A549 (cell line): Measurements from ENCODE around the gene ZNF804B. TPM values are rescaled to one million over a fixed set of nuclear protein-coding genes. Genes with fewer than 3 reads are reported as not detected.

Source experiments
- ATAC-seq, 2 experiments: fragments of 200-7000 bp in 1 of 2; fragments of >200 bp in 1 of 2; cut with Nextera tagmentation in 1 of 2; cut with Tn5 transposase in 1 of 2; 3 replicates each; pipeline versions ENCODE4 v1.8.0 to v1.9.1; 2018 to 2020; ENCODE audit warnings: mild to moderate bottlenecking in 1 of 2, moderate library complexity in 1 of 2
- CTCF ChIA-PET: fragments of 300-600 bp; sonication (Branson Sonifier 250); formaldehyde crosslinking; extraction: SDS; loops from one replicate; lab custom pipeline; 2021; ENCODE audit warnings: antibody characterized with exemption, inconsistent platforms; lab: Yijun Ruan, JAX
- POLR2A ChIA-PET: fragments of 350-600 bp; formaldehyde crosslinking; extraction: SDS; loops from one replicate; lab custom pipeline; 2021; ENCODE audit warnings: antibody characterized with exemption, inconsistent platforms; lab: Yijun Ruan, JAX
- DNase-seq, 2 experiments: peaks; one replicate each; pipeline versions ENCODE4 v3.0.0 to v3.0.0-alpha.2; 2011 to 2016; ENCODE audit warnings: low read depth in 1 of 2, low spot score in 1 of 2
- FAIRE-seq: peaks from 2 replicates; lab custom pipeline; 2011; peaks lifted over from hg19 to GRCh38; lab: Jason Lieb, UNC
- H3K27ac ChIP-seq, 2 experiments: fragments of >200 bp; sonication (Bioruptor Twin); formaldehyde crosslinking; 3 replicates each; pipeline ENCODE4 v1.5.1; 2016 to 2017
- H3K4me1 ChIP-seq: fragments of >200 bp; sonication (Bioruptor Twin); formaldehyde crosslinking; 3 replicates; pipeline ENCODE4 v1.6.1; 2016
- H3K4me2 ChIP-seq: fragments of >200 bp; sonication (Bioruptor Twin); formaldehyde crosslinking; 3 replicates; pipeline ENCODE4 v1.6.1; 2016
- H3K4me3 ChIP-seq: fragments of >200 bp; sonication (Bioruptor Twin); formaldehyde crosslinking; 3 replicates; pipeline ENCODE4 v1.5.1; 2016
- H3K9me3 ChIP-seq: fragments of >200 bp; sonication (Bioruptor Twin); formaldehyde crosslinking; 3 replicates; pipeline ENCODE4 v1.6.1; 2016
- BCL3 ChIP-seq: fragments of >200 bp; sonication (Bioruptor Twin); formaldehyde crosslinking; IDR thresholded peaks from 3 replicates; pipeline ENCODE4 v1.6.1; 2016
- CBX8 ChIP-seq: fragments of 200-600 bp; sonication (generic); IDR thresholded peaks from 2 replicates; pipeline ENCODE4 v1.6.1; 2016
- CTCF ChIP-seq: fragments of >200 bp; sonication (Bioruptor Twin); formaldehyde crosslinking; IDR thresholded peaks from 3 replicates; pipeline ENCODE4 v1.5.1; 2016
- EHF ChIP-seq: fragments of 250-450 bp; sonication (Bioruptor Pico); IDR thresholded peaks from 2 replicates; pipeline ENCODE4 v1.5.0; 2020; ENCODE audit warnings: mild to moderate bottlenecking
- EHMT2 ChIP-seq: fragments of 200-600 bp; sonication (generic); IDR thresholded peaks from 2 replicates; pipeline ENCODE4 v1.6.1; 2016; ENCODE audit warnings: antibody characterized with exemption, low read depth, mild to moderate bottlenecking, moderate library complexity
- FOSL2 ChIP-seq, 2 experiments: fragments of 450-650 bp in 1 of 2; fragments of >200 bp in 1 of 2; sonication (Bioruptor Twin) in 1 of 2; formaldehyde crosslinking; IDR thresholded peaks; 2 replicates each; pipeline versions ENCODE4 v1.5.0 to v1.6.1; 2016 to 2020; ENCODE audit warnings: mild to moderate bottlenecking in 1 of 2, moderate library complexity in 1 of 2
- KDM5A ChIP-seq: fragments of 200-600 bp; sonication (generic); IDR thresholded peaks from 2 replicates; pipeline ENCODE4 v1.6.1; 2016; ENCODE audit warnings: antibody characterized with exemption, mild to moderate bottlenecking
- MAX ChIP-seq: IDR thresholded peaks from 2 replicates; pipeline ENCODE4 v1.6.1; 2012
- MYC ChIP-seq: IDR thresholded peaks from 2 replicates; pipeline ENCODE4 v1.6.1; 2012; ENCODE audit warnings: mild to moderate bottlenecking, inconsistent platforms, low read length, improper control_type of control experiment, borderline replicate concordance
- NR3C1 ChIP-seq: fragments of >200 bp; sonication (Bioruptor Twin); formaldehyde crosslinking; IDR thresholded peaks from 3 replicates; pipeline ENCODE4 v1.6.1; 2017
- PHF8 ChIP-seq: fragments of 200-600 bp; sonication (generic); IDR thresholded peaks from 2 replicates; pipeline ENCODE4 v1.6.1; 2016; ENCODE audit warnings: low read depth, mild to moderate bottlenecking, antibody characterized with exemption, moderate library complexity, borderline replicate concordance
- POLR2A ChIP-seq: IDR thresholded peaks from 2 replicates; pipeline ENCODE4 v1.6.1; 2012; ENCODE audit warnings: mild to moderate bottlenecking, low read length
- POLR2AphosphoS2 ChIP-seq: conservative IDR thresholded peaks from 2 replicates; pipeline ENCODE4 v1.6.1; 2012; ENCODE audit warnings: low read length, improper control_type of control experiment, inconsistent platforms
- RAD21 ChIP-seq, 2 experiments: fragments of >200 bp in 1 of 2; sonication (Bioruptor Twin) in 1 of 2; formaldehyde crosslinking in 1 of 2; IDR thresholded peaks in 1 of 2; conservative IDR thresholded peaks in 1 of 2; 2 replicates in 1 of 2; 3 replicates in 1 of 2; pipeline ENCODE4 v1.6.1; 2012 to 2018; ENCODE audit warnings: inconsistent platforms in 1 of 2
- RARB ChIP-seq: fragments of 250-450 bp; sonication (Bioruptor Pico); IDR thresholded peaks from 2 replicates; pipeline ENCODE4 v1.8.0; 2021; ENCODE audit warnings: mild to moderate bottlenecking, moderate library complexity
- RCOR1 ChIP-seq: fragments of 150-350 bp; IDR thresholded peaks from 2 replicates; pipeline ENCODE4 v1.6.1; 2014; ENCODE audit warnings: antibody characterized with exemption, low read length, low read depth
- SMC3 ChIP-seq: fragments of >200 bp; sonication (Bioruptor Twin); formaldehyde crosslinking; IDR thresholded peaks from 3 replicates; pipeline ENCODE4 v1.6.1; 2018; ENCODE audit warnings: inconsistent platforms
- SREBF2 ChIP-seq: fragments of 450-650 bp; IDR thresholded peaks from 2 replicates; pipeline ENCODE4 v1.6.1; 2014; ENCODE audit warnings: mild to moderate bottlenecking, moderate library complexity
- TFCP2L1 ChIP-seq: fragments of 250-450 bp; sonication (Bioruptor Pico); IDR thresholded peaks from 2 replicates; pipeline ENCODE4 v1.5.0; 2021; ENCODE audit warnings: mild to moderate bottlenecking
- TP53 ChIP-seq: fragments of 250-450 bp; sonication (Bioruptor Pico); IDR thresholded peaks from 2 replicates; pipeline ENCODE4 v1.5.0; 2021; ENCODE audit warnings: mild to moderate bottlenecking, moderate library complexity
- ZFP36 ChIP-seq: fragments of 450-650 bp; IDR thresholded peaks from 2 replicates; pipeline ENCODE4 v1.6.1; 2014; ENCODE audit warnings: borderline replicate concordance; ENCODE audit not compliant: partially characterized antibody
- WGBS: methylation state at CpG from one replicate; pipeline ENCODE4 v1.1.6; 2017; ENCODE audit errors: missing lambda C conversion rate; 5-methylcytosine and 5-hydroxymethylcytosine counted together
- polyA plus RNA-seq, 4 experiments: library from polyadenylated mRNA; depleted of rRNA in 3 of 4; stranded (reverse); fragments of >200 nt; fragmentation: RNase III in 1 of 4; extraction: RNeasy Plus Mini Kit Qiagen cat#74134 plus additional on column Dnase treatment in 1 of 4; gene quantifications; 2 replicates in 3 of 4; 3 replicates in 1 of 4; pipeline ENCODE4 v1.2.3, GENCODE V29; 2011 to 2017
- TF ChIP-seq, protein P1 (sequence below): fragments of >200 bp; sonication (Bioruptor Twin); formaldehyde crosslinking; IDR thresholded peaks from 2 replicates; pipeline ENCODE4 v1.6.1; 2016
- TF ChIP-seq, protein P2 (sequence below): IDR thresholded peaks from 2 replicates; pipeline ENCODE4 v1.6.1; 2012; ENCODE audit warnings: low read depth, borderline replicate concordance
- TF ChIP-seq, protein P3 (sequence below): fragments of 250-450 bp; sonication (Bioruptor Pico); IDR thresholded peaks from 2 replicates; pipeline ENCODE4 v1.5.0; 2021; ENCODE audit warnings: mild to moderate bottlenecking, moderate library complexity, borderline replicate concordance

ZNF804B gene
- polyA plus RNA-seq, 2 of the 4 experiments (the other 2 are of a cell fraction): not detected

GRCh38 chr7:88735920-88736319, 23.6 kb upstream of the ZNF804B start:
- H3K27ac ChIP-seq: no peak overlapping the region
- no peaks in the 10 kb centered on the region for H3K4me1 ChIP-seq
- H3K4me3 ChIP-seq: no peak overlapping the region
- H3K4me2 ChIP-seq: no peak overlapping the region
- FAIRE-seq (no peak), ATAC-seq (no peak), DNase-seq (no peak)
- no peak for TF ChIP-seq CTCF
- TF ChIP-seq, protein P1, sequence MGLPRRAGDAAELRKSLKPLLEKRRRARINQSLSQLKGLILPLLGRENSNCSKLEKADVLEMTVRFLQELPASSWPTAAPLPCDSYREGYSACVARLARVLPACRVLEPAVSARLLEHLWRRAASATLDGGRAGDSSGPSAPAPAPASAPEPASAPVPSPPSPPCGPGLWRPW: no peak
- no peaks in the 10 kb centered on the region for H3K9me3 ChIP-seq
- WGBS: 4% methylated on average over 2 of the region's 2 CpGs
- ChIA-PET POLR2A (no interaction called here), CTCF (no interaction called here)

DNA sequence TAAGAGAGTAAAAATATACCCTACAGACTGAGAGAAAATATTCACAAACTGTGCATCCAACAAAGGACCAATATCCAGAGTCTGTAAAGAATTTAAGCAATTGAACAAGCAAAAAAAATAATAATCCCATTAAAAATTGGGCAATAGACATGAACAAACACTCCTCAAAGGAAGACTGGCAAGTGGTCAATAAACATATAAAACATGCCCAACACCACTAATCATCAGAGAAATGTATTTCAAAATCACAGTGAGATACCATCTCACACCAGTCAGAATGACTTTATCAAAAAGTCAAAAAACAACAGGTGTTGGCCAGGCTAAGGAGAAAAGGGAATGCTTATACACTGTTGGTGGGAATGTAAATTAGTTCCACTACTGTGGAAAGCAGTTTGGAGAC, 21.9 kb upstream of the ZNF804B start:
- ATAC-seq (no peak), FAIRE-seq (no peak), DNase-seq (no peak)
- TF ChIP-seq, protein P2, sequence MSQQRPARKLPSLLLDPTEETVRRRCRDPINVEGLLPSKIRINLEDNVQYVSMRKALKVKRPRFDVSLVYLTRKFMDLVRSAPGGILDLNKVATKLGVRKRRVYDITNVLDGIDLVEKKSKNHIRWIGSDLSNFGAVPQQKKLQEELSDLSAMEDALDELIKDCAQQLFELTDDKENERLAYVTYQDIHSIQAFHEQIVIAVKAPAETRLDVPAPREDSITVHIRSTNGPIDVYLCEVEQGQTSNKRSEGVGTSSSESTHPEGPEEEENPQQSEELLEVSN: no peak
- no peak for TF ChIP-seq POLR2AphosphoS2
- no peak for TF ChIP-seq BCL3
- TF ChIP-seq PHF8: no peak
- ChIA-PET CTCF (no interaction called here), POLR2A (no interaction called here)
- Histone ChIP-seq H3K4me3 (no peak overlapping the region), H3K9me3 (no peaks in the 10 kb centered on the region), H3K27ac (no peak overlapping the region), H3K4me2 (no peak overlapping the region), H3K4me1 (no peaks in the 10 kb centered on the region)

GRCh38 chr7:88746126-88746525, 13.4 kb upstream of the ZNF804B start:
- no peak for TF ChIP-seq TFCP2L1
- POLR2A ChIA-PET: no interaction called here
- Histone ChIP-seq H3K4me3 (no peak overlapping the region), H3K4me2 (no peak overlapping the region), H3K4me1 (no peaks in the 10 kb centered on the region), H3K9me3 (no peaks in the 10 kb centered on the region), H3K27ac (no peak overlapping the region)
- ATAC-seq: no peak
- 2% methylated on average over 3 of the region's 3 CpGs for WGBS
- CTCF ChIA-PET: interaction anchor here (0.7 kb wide), 1 partner anchor 556 kb away, joined by 5 read pairs; no protein-coding TSS in a partner anchor
- FAIRE-seq: peak; percentile 18
- DNase-seq: no peak

GRCh38 chr7:88756802-88757201, 2.7 kb upstream of the ZNF804B start:
- no peak overlapping the region for H3K4me2 ChIP-seq
- TF ChIP-seq MAX (no peak), ZFP36 (no peak), RARB (CRISPR knock-in tag) (no peak), SREBF2 (no peak), EHF (CRISPR knock-in tag) (no peak), TP53 (CRISPR knock-in tag) (no peak), RAD21 (conservative IDR thresholded peaks at IDR 0.05 in 1 of 2, IDR thresholded peaks at IDR 0.05 in 1 of 2) (no peak), MYC (no peak), KDM5A (no peak), POLR2A (no peak), EHMT2 (no peak), SMC3 (no peak), RCOR1 (no peak), NR3C1 (no peak), FOSL2 (IDR thresholded peaks at IDR 0.05) (no peak), FOSL2 (CRISPR knock-in tag; IDR thresholded peaks at IDR 0.05) (no peak), CBX8 (no peak)
- TF ChIP-seq, protein P2: no peak
- TF ChIP-seq, protein P3, sequence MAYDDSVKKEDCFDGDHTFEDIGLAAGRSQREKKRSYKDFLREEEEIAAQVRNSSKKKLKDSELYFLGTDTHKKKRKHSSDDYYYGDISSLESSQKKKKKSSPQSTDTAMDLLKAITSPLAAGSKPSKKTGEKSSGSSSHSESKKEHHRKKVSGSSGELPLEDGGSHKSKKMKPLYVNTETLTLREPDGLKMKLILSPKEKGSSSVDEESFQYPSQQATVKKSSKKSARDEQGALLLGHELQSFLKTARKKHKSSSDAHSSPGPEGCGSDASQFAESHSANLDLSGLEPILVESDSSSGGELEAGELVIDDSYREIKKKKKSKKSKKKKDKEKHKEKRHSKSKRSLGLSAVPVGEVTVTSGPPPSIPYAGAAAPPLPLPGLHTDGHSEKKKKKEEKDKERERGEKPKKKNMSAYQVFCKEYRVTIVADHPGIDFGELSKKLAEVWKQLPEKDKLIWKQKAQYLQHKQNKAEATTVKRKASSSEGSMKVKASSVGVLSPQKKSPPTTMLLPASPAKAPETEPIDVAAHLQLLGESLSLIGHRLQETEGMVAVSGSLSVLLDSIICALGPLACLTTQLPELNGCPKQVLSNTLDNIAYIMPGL: no peak
- no peak overlapping the region for H3K27ac ChIP-seq
- WGBS: 0% methylated on average over 1 of the region's 1 CpG
- ATAC-seq: no peak
- ChIA-PET POLR2A (no interaction called here), CTCF (no interaction called here)
- no peaks in the 10 kb centered on the region for H3K9me3 ChIP-seq
- H3K4me3 ChIP-seq: no peak overlapping the region
- DNase-seq: no peak
- peaks cover 10% of the 10 kb centered on the region for H3K4me1 ChIP-seq
- FAIRE-seq: no peak
